C4-2B (cell line): ENCODE results near the gene CNTRL.

ENCODE experiments used
- H3K27ac ChIP-seq: fragments of 450-650 bp; 2 replicates; pipeline ENCODE4 v1.5.1; 2017
- ZFX ChIP-seq: fragments of 450-650 bp; IDR thresholded peaks from 2 replicates; pipeline ENCODE4 v1.6.1; 2017
- TF ChIP-seq, protein P1 (sequence below): fragments of 450-650 bp; conservative IDR thresholded peaks from 2 replicates; pipeline ENCODE4 v1.5.1; 2017; ENCODE audit warnings: mild to moderate bottlenecking

Gene CNTRL

GRCh38 chr9:121189660-121190059 is 114.9 kb downstream of the CNTRL start:
- H3K27ac ChIP-seq: no peak overlapping the region
- TF ChIP-seq, protein P1, sequence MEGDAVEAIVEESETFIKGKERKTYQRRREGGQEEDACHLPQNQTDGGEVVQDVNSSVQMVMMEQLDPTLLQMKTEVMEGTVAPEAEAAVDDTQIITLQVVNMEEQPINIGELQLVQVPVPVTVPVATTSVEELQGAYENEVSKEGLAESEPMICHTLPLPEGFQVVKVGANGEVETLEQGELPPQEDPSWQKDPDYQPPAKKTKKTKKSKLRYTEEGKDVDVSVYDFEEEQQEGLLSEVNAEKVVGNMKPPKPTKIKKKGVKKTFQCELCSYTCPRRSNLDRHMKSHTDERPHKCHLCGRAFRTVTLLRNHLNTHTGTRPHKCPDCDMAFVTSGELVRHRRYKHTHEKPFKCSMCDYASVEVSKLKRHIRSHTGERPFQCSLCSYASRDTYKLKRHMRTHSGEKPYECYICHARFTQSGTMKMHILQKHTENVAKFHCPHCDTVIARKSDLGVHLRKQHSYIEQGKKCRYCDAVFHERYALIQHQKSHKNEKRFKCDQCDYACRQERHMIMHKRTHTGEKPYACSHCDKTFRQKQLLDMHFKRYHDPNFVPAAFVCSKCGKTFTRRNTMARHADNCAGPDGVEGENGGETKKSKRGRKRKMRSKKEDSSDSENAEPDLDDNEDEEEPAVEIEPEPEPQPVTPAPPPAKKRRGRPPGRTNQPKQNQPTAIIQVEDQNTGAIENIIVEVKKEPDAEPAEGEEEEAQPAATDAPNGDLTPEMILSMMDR: no peak
- TF ChIP-seq ZFX: no peak

GRCh38 chr9:121191235-121191634 is 116.5 kb downstream of the CNTRL start:
- TF ChIP-seq, protein P1: no peak
- TF ChIP-seq ZFX: no peak
- H3K27ac ChIP-seq: no peak overlapping the region

DNA sequence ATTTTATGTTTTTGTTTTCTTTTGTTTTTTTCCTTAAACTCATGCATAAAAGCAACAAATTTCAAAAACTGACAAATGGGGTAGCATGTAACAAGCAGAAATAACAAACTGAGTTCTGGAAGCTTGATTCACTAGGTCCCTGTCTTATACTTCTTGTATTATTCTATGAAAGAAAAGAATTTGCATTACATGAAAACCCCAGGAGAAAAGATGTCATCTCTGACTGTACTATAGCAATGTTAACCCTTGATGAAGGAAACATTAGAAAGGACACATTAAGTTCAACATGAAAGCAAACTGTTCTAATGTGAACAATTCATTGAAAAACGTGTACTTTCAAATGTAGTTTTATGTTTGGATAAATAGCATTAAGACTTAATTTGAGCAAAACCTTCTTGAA is 117.8 kb downstream of the CNTRL start:
- H3K27ac ChIP-seq: no peak overlapping the region
- TF ChIP-seq ZFX: no peak
- TF ChIP-seq, protein P1: no peak

- TF ChIP-seq, protein P1: no peak
- no peak for TF ChIP-seq ZFX
- no peak overlapping the region for H3K27ac ChIP-seq
These were observed 118.3 kb downstream of the CNTRL start for GRCh38 chr9:121192959-121193640.

DNA sequence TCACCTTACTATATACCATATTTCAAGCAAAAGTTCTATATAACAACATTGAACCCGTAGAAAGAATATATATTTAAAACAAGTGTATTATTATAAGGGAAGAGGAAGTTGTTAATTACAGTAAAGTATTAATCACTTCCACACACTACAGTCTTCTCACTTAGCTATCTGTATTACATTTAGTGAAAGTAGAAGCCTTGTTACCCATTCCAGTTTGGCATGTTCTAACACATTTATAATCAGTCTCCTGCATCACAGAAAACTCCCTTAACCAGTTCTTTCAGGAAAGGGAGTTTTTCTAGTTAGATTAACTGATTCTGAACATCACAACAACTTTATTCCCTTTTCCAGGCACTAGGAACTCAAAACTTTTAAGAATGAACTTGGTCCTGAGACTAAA is 120.0 kb downstream of the CNTRL start:
- no peak overlapping the region for H3K27ac ChIP-seq

GRCh38 chr9:121196389-121196788 is 121.6 kb downstream of the CNTRL start:
- TF ChIP-seq ZFX: no peak
- TF ChIP-seq, protein P1: no peak
- no peak overlapping the region for H3K27ac ChIP-seq

More for the DNA sequence above, 120.0 kb downstream of the CNTRL start:
- TF ChIP-seq, protein P1: no peak
- TF ChIP-seq ZFX: no peak

DNA sequence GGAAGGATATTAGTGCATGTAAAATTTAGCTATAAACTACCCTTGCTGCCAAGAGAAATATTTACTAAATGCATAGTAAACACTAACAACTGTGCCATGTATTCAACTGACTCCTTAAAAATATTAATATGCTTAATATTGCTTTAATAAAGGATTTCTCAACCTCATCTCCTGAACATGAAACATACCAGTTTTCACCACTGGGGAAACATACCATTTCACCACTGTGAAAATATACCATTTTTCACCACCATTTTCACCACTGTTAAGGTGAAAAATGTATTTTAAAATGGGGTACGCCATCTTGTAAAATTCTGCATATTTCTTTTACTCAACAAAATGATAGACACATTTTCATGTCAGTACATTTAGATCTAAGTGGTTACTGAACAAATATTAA is 122.4 kb downstream of the CNTRL start:
- no peak overlapping the region for H3K27ac ChIP-seq
- no peak for TF ChIP-seq ZFX
- TF ChIP-seq, protein P1: no peak; the same call in 1 of the 2 replicates
